ENCODE data around the gene MMAA.

DNA sequence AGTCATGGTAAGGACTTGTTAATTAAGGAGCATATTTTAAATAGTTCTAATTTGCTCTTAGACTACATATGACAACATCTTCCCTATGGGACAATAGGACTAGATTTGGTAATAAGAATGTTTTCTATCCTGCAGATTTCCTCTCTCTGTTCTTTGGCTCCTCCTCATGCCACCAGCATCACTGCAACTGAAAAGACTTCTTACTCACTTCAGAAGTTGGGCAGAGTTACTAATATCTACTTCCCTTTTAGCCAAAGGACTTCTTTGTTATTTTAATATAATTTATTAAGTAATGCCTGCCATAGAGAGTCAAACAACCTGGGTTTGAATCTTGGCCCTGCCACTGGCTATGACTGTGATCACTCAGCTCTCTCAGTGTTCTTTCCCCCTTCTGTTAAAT lies 16.4 kb downstream of the MMAA start:
- TF ChIP-seq, protein P1, sequence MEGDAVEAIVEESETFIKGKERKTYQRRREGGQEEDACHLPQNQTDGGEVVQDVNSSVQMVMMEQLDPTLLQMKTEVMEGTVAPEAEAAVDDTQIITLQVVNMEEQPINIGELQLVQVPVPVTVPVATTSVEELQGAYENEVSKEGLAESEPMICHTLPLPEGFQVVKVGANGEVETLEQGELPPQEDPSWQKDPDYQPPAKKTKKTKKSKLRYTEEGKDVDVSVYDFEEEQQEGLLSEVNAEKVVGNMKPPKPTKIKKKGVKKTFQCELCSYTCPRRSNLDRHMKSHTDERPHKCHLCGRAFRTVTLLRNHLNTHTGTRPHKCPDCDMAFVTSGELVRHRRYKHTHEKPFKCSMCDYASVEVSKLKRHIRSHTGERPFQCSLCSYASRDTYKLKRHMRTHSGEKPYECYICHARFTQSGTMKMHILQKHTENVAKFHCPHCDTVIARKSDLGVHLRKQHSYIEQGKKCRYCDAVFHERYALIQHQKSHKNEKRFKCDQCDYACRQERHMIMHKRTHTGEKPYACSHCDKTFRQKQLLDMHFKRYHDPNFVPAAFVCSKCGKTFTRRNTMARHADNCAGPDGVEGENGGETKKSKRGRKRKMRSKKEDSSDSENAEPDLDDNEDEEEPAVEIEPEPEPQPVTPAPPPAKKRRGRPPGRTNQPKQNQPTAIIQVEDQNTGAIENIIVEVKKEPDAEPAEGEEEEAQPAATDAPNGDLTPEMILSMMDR (IDR thresholded peaks at IDR 0.05; ENCODE audit: insufficient read depth, low read length) = no peak
- no peak for TF ChIP-seq POLR2AphosphoS5 (IDR thresholded peaks at IDR 0.05; ENCODE audit: low read depth)
- TF ChIP-seq GABPA (IDR thresholded peaks at IDR 0.05; ENCODE audit: low read depth) = no peak
- TF ChIP-seq SPI1 (IDR thresholded peaks at IDR 0.05; ENCODE audit: borderline replicate concordance, low read depth) = no peak
